ENCODE measurements around the gene ERI3.

DNA sequence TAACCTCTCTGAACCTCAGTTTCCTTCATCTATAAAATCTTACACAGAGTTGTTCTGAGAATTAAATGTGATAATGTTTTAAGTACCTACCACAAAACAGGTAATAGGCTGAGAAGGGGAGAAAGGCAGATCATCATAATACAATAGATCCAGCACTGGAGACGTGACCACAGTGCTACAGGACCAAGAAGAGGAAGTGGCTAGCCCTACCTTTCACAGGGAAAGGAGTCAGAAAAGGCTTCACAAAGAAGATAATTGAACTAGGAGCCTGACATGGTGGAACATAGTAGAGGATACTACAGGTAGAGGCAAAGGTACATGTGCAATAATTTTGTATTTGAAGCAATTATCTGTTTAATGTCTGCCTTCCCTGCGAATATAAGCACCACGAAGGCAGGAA, 45.1 kb downstream of the ERI3 start:
- no peak for TF ChIP-seq POLR2AphosphoS5 (IDR thresholded peaks at IDR 0.05; ENCODE audit: low read depth, low read length)
- no peak for TF ChIP-seq TAF1 (IDR thresholded peaks at IDR 0.05; ENCODE audit: borderline replicate concordance, low read depth, low read length)

All from GM12892 (cell line).